CD4-positive, alpha-beta T cell treated with Interleukin-17A for 4 hours (primary cell): ENCODE data around the gene CYP2S1.

ENCODE experiments used
- DNase-seq: peaks from one replicate; pipeline ENCODE4 v3.0.0-alpha.2; 2020; ENCODE audit warnings: mixed read lengths

The CYP2S1 gene

DNA sequence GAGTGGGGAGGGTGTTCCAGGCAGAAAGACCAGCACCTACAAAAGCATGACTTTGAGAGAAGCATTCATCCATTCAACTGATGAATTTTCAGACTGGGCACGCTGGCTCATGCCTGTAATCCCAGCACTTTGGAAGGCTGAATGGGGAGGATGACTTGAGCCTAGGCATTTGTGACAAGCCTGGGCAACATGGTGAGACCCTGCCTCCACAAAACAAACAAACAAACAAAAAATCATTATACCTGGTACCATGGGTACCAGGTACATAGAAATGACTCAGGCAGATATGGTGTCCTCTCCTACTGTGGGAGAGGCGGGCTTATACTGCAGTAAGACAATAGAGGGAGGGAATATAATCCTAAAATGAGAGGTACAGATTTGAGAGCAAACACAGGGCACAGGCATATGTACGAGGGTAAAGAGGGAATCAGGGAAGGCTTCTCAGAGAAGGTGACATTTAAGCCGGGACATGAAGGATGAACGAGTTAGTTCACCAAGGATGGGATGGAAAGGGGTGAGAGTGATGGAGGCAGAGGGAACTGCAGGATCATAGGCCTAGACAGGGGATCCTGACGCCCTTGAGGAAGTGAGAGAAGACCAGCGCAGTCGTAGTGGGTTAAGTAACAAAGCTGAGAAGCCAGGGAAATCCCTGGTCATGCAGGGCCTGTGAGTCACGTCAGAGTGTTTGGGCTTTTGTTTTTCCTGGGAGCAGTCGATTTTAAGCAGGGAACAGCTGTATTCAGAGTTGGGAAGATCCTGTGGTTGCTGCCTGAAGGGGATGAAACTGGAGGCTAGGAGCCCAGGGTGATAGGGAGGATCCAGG, 2.9 kb downstream of the CYP2S1 start:
- no peak for DNase-seq

DNA sequence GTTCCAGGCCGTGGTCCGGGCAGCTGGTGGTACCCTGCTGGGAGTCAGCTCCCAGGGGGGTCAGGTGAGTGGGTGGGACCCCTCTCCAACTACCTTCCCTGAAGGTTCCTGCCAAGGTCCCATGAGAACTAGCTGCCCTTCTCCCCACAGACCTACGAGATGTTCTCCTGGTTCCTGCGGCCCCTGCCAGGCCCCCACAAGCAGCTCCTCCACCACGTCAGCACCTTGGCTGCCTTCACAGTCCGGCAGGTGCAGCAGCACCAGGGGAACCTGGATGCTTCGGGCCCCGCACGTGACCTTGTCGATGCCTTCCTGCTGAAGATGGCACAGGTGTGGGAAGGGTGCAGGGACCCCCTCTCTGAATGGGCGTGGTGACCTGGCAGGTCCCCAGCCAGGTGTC, 5.5 kb downstream of the CYP2S1 start:
- no peak for DNase-seq

- no peak for DNase-seq
These were observed 10.4 kb downstream of the CYP2S1 start for GRCh38 chr19:41203371-41203770.

DNA sequence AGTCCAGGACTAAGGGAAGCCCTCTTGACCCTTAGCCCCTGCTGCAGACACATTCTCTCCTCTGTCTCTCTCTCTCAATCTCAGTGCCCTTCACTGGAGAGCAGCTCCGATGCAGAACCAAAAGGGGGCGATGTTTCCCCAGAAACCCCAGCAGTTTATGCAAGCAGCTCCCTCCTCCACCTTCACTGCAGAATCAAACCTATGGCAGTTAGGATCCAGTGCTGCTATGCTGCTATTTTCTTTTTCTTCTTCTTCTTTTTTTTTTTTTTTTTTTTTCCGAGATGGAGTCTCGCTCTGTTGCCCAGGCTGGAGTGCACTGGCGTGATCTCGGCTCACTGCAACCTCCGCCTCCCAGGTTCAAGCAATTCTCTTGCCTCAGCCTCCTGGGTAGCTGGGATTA, 11.3 kb downstream of the CYP2S1 start:
- DNase-seq, result peak; percentile 91

- DNase-seq, result peak; percentile 52
These were observed 13.0 kb downstream of the CYP2S1 start for GRCh38 chr19:41205995-41206394.

GRCh38 chr19:41206456-41206855, 13.4 kb downstream of the CYP2S1 start:
- DNase-seq, result no peak

DNA sequence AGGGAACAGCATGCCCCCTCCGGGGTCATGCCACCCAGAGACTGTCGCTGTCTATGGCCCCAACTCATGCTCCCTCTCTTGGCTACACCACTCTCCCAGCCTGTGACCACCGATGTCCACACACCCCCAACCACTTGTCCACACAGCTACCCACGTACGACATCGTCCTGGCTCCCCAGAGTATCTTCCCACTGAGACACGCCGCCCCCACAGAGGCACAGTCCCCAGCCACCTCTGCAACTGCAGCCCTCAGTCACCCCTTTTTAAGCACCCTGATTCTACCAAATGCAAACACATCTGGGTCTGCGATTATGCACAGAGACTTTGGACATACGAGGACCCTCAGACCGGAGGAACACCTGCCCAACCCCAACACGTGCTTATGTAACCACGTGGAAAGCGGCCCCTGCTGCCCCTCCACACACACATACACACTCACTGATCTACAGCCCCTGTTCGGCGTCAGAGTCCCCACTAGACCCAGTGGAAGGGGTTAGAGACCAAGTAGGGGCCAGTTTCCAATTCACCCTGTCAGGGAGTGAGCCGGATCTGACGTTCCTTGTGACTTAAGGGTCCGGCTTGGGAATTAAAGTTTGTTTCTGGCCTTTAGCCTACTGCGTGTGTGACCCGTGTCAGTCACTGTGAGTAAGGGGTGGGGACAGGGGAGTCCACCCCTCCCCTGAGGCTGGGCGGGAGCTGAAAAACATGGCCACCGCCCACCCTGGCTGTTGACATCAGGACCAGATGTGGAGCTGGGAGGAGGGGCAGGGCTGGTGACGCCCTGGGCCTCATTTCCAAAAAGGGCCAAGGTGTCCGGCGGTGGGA, 14.1 kb downstream of the CYP2S1 start:
- no peak for DNase-seq

- DNase-seq, result no peak
These were observed 21.1 kb downstream of the CYP2S1 start for GRCh38 chr19:41214161-41214560.

- no peak for DNase-seq
These were observed 24.7 kb downstream of the CYP2S1 start for GRCh38 chr19:41217741-41218140.

DNA sequence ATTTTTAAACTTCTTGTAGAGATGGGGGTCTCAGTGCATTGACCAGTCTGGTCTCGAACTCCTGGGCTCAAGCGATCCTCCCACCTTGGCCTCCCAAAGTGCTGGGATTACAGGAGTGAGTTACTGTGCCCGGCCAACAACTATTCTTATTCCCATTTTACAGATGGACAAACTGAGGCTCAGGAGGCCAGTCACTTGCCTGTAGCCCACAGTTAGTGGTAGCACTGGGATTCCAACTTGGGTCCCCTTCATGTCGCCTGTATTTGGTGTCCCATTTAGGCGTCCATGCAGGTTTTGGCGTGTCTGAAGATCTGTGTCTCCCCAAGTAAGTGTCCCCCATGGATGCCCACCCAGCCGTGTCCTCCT, 25.2 kb downstream of the CYP2S1 start:
- no peak for DNase-seq

DNA sequence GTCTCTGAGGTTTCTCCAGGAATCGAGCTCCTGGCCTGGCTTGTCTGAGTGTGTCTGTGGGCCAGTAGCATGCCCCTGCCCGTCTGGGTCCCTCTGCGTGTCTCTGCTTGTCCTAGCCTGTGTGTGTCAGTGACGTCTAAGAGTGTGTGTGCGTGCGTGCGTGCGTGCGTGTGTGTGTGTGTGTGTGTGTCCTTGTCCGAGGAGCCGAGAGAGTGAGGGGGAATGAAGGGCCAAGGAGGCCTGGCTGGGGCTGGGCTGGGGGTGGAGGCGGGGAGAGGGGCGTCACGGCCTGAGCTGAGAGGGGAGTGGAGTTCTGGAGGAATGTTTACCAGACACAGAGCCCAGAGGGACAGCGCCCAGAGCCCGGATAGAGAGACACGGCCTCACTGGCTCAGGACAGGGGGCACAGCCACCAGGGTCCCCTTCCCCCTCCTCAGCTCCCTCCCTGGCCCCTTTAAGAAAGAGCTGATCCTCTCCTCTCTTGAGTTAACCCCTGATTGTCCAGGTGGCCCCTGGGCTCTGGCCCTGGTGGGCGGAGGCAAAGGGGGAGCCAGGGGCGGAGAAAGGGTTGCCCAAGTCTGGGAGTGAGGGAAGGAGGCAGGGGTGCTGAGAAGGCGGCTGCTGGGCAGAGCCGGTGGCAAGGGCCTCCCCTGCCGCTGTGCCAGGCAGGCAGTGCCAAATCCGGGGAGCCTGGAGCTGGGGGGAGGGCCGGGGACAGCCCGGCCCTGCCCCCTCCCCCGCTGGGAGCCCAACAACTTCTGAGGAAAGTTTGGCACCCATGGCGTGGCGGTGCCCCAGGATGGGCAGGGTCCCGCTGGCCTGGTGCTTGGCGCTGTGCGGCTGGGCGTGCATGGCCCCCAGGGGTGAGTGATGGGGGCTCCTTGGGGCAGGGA, 25.8 kb downstream of the CYP2S1 start, which contains the start of gene AXL:
TSS of gene AXL (plus strand) at position 609 of the 893 bp plus-strand sequence. CDS start at position 779, 170 bp downstream.
- DNase-seq, result no peak

DNA sequence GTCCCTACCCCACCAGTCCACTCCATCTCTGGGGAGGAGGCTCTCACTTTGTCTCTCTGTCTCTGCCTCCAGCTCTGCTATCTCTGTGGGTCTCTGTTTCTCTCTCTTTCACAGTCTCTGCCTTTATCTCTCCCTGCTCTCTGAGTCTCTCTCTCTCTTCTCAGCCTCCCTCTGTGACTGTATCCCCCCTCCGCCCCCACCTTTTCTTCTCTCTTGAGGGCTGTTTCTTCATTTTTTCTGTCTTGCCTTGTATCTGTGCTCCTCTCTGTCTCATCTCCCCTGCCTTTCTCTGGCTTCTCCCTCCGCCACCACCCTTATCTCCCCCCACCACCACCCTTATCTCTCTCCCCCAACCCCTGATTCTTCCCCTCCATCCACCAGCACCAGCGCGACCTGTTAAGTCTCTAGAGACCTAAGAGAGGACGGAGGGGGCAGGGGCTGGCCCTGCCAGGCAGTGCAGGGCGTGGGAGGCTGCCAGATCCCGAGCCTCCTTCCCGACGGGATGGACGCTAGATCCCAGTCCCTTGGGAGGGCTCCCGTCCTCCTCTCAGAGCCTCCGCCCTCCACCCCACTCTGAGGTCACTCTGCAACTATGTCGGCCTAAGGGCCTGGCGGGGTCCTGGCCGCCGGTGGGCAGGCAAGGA, 27.0 kb downstream of the CYP2S1 start:
- DNase-seq, result no peak

GRCh38 chr19:41220811-41221210, 27.8 kb downstream of the CYP2S1 start:
- DNase-seq, result no peak

- no peak for DNase-seq
These were observed 28.6 kb downstream of the CYP2S1 start for GRCh38 chr19:41221514-41222205.

DNA sequence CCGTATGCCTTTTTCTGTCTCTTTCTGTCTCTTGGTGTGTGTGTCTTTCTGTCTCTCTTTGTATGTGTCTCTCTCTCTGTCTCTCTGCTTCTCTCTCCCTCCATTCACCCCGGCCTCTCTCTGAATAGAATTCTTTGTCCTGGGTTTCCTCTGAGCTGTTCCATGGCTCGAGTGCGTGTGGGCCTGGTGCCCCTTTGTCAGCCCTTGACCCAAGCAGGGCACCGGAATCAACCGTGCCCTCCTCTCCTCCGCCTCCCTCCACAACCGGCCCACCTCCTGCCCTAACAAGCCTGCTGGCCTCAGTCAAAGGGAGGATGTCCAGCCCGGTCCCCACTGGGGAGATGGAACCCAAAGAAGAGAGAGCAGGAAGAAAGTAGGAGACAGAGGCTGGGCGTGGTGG, 29.2 kb downstream of the CYP2S1 start:
- DNase-seq, result no peak

- no peak for DNase-seq
These were observed 30.6 kb downstream of the CYP2S1 start for GRCh38 chr19:41223431-41224234.

- DNase-seq, result no peak
These were observed 31.6 kb downstream of the CYP2S1 start for GRCh38 chr19:41224632-41225031.

DNA sequence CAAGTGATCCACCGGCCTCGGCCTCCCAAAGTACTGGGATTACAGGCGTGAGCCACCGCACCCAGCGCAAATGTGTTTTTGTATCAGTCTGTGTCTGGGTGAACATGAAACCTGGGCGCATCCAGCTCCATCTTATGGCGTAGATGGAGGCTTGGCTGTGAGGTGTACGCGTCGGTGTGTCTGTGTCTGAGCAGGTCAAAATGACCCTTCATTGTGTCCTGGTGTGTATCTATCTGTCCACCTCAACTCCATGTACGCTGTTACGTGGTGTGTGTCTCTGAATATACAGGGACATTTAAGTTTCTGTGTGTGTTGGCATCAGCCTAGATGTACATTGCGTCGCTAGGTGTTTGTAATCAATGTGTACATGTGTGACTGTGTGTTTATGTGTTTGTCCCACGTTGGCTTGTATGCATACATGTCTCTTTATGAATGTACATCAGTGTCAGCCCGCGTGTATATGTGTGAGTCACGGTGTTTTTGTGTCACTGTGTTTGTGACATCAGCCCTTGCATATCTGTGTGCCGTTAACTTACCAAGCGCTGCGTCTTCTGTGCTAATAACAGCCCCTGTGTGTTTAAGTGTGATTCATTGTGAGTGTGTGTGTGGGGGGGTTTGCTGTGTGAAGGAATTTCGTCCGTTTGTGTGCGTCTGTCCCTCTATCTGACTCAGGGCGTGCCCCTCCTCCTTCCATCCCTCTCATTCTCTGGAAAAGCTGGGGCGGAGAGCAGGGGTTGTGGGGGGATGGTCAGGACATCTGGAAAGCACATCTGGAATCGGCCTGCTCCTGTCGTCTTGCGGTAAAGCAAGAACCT, 32.4 kb downstream of the CYP2S1 start:
- peak; percentile 47 for DNase-seq

- DNase-seq, result peak; percentile 60
These were observed 33.2 kb downstream of the CYP2S1 start for GRCh38 chr19:41226053-41226873.
